HEK293 (cell line): Measurements from ENCODE around the gene GPR146.
"Not testable (repeated sequence)": the region's sequence is repeated elsewhere in the genome, so short reads cannot be mapped to it uniquely, and the experiment has no call there.

ENCODE experiments used
- CTCF ChIA-PET: fragments of 350-600 bp; formaldehyde crosslinking; extraction: SDS; loops from one replicate; lab custom pipeline; 2021; ENCODE audit warnings: antibody characterized with exemption; lab: Yijun Ruan, JAX
- POLR2A ChIA-PET: fragments of 300-600 bp; formaldehyde crosslinking; extraction: SDS; loops from one replicate; lab custom pipeline; 2020; ENCODE audit warnings: antibody characterized with exemption, inconsistent platforms; lab: Yijun Ruan, JAX
- H3K27ac ChIP-seq: fragments of 200-500 bp; sonication (Bioruptor generic); 2 replicates; pipeline ENCODE4 v1.5.1; 2014; ENCODE audit warnings: low read depth, low read length, control low read depth, inconsistent platforms; ENCODE audit errors: extremely low read depth
- H3K36me3 ChIP-seq, 2 experiments: fragments of 200-500 bp in 1 of 2; sonication (Bioruptor generic) in 1 of 2; 1 replicate in 1 of 2; 2 replicates in 1 of 2; pipeline ENCODE4 v1.5.1; 2014 to 2017; ENCODE audit warnings: inconsistent platforms in 2 of 2, low read length in 2 of 2; ENCODE audit not compliant: control insufficient read depth in 2 of 2, insufficient read depth in 1 of 2
- H3K4me1 ChIP-seq: fragments of 200-500 bp; sonication (Bioruptor generic); 2 replicates; pipeline ENCODE4 v1.5.1; 2014; ENCODE audit warnings: mild to moderate bottlenecking, low read length, inconsistent platforms; ENCODE audit not compliant: control insufficient read depth, insufficient read depth
- H3K4me3 ChIP-seq: 2 replicates; pipeline ENCODE4 v1.5.1; 2011; ENCODE audit warnings: low read depth, mild to moderate bottlenecking, control low read depth, low read length, moderate library complexity
- H3K9me3 ChIP-seq: fragments of 200-500 bp; sonication (Bioruptor generic); 2 replicates; pipeline ENCODE4 v1.5.1; 2014; ENCODE audit warnings: low read depth, low read length, inconsistent platforms; ENCODE audit not compliant: control insufficient read depth, insufficient read depth
- EGR2 ChIP-seq: fragments of 450-650 bp; formaldehyde crosslinking; IDR thresholded peaks from 2 replicates; pipeline ENCODE4 v1.5.1; 2016; ENCODE audit warnings: low read depth, missing biosample characterization, missing genetic modification characterization
- KLF9 ChIP-seq: fragments of 450-650 bp; formaldehyde crosslinking; IDR thresholded peaks from 2 replicates; pipeline ENCODE4 v1.5.1; 2016; ENCODE audit warnings: missing biosample characterization, missing genetic modification characterization, low read depth
- SCRT1 ChIP-seq: fragments of 450-650 bp; formaldehyde crosslinking; IDR thresholded peaks from 2 replicates; pipeline ENCODE4 v1.5.1; 2016; ENCODE audit warnings: missing biosample characterization, missing genetic modification characterization, borderline replicate concordance
- SP2 ChIP-seq: fragments of 450-650 bp; formaldehyde crosslinking; IDR thresholded peaks from 2 replicates; pipeline ENCODE4 v1.5.1; 2016; ENCODE audit warnings: missing biosample characterization, missing genetic modification characterization
- ZBTB17 ChIP-seq: fragments of 450-650 bp; formaldehyde crosslinking; IDR thresholded peaks from 2 replicates; pipeline ENCODE4 v1.5.1; 2016; ENCODE audit warnings: missing biosample characterization, missing genetic modification characterization
- ZBTB20 ChIP-seq: fragments of 450-650 bp; formaldehyde crosslinking; IDR thresholded peaks from 2 replicates; pipeline ENCODE4 v1.5.1; 2016; ENCODE audit warnings: missing biosample characterization, missing genetic modification characterization
- ZFHX2 ChIP-seq: fragments of 450-650 bp; formaldehyde crosslinking; conservative IDR thresholded peaks from 2 replicates; pipeline ENCODE4 v1.5.1; 2016; ENCODE audit warnings: missing biosample characterization, missing genetic modification characterization
- ZFP3 ChIP-seq: fragments of 450-650 bp; formaldehyde crosslinking; IDR thresholded peaks from 2 replicates; pipeline ENCODE4 v1.5.1; 2016; ENCODE audit warnings: low read depth, missing biosample characterization, missing genetic modification characterization
- ZFP37 ChIP-seq: fragments of 450-650 bp; formaldehyde crosslinking; IDR thresholded peaks from 2 replicates; pipeline ENCODE4 v1.5.1; 2016; ENCODE audit warnings: missing biosample characterization, missing genetic modification characterization
- ZNF266 ChIP-seq: fragments of 450-650 bp; formaldehyde crosslinking; IDR thresholded peaks from 2 replicates; pipeline ENCODE4 v1.5.1; 2016; ENCODE audit warnings: missing biosample characterization, missing genetic modification characterization, low read depth
- ZNF366 ChIP-seq: fragments of 450-650 bp; formaldehyde crosslinking; conservative IDR thresholded peaks from 2 replicates; pipeline ENCODE4 v1.5.1; 2016; ENCODE audit warnings: missing biosample characterization, missing genetic modification characterization
- ZNF654 ChIP-seq: fragments of 450-650 bp; formaldehyde crosslinking; IDR thresholded peaks from 2 replicates; pipeline ENCODE4 v1.5.1; 2016; ENCODE audit warnings: low read depth, missing biosample characterization, missing genetic modification characterization
- ZNF843 ChIP-seq: fragments of 450-650 bp; formaldehyde crosslinking; IDR thresholded peaks from 2 replicates; pipeline ENCODE4 v1.5.1; 2016; ENCODE audit warnings: missing biosample characterization, missing genetic modification characterization
- ZXDB ChIP-seq: fragments of 450-650 bp; formaldehyde crosslinking; IDR thresholded peaks from 2 replicates; pipeline ENCODE4 v1.5.1; 2016; ENCODE audit warnings: missing biosample characterization, missing genetic modification characterization
- TF ChIP-seq, protein P1 (sequence below): fragments of 450-650 bp; formaldehyde crosslinking; IDR thresholded peaks from 2 replicates; pipeline ENCODE4 v1.5.1; 2016; ENCODE audit warnings: missing biosample characterization, missing genetic modification characterization
- TF ChIP-seq, protein P2 (sequence below): fragments of 450-650 bp; formaldehyde crosslinking; IDR thresholded peaks from 2 replicates; pipeline ENCODE4 v1.5.1; 2016; ENCODE audit warnings: missing biosample characterization, missing genetic modification characterization
- TF ChIP-seq, protein P3 (sequence below): fragments of 450-650 bp; formaldehyde crosslinking; IDR thresholded peaks from 2 replicates; pipeline ENCODE4 v1.5.1; 2016; ENCODE audit warnings: missing biosample characterization, missing genetic modification characterization
- TF ChIP-seq, protein P4 (sequence below): fragments of 450-650 bp; formaldehyde crosslinking; IDR thresholded peaks from 2 replicates; pipeline ENCODE4 v1.5.1; 2016; ENCODE audit warnings: missing biosample characterization, missing genetic modification characterization

GPR146 gene

DNA sequence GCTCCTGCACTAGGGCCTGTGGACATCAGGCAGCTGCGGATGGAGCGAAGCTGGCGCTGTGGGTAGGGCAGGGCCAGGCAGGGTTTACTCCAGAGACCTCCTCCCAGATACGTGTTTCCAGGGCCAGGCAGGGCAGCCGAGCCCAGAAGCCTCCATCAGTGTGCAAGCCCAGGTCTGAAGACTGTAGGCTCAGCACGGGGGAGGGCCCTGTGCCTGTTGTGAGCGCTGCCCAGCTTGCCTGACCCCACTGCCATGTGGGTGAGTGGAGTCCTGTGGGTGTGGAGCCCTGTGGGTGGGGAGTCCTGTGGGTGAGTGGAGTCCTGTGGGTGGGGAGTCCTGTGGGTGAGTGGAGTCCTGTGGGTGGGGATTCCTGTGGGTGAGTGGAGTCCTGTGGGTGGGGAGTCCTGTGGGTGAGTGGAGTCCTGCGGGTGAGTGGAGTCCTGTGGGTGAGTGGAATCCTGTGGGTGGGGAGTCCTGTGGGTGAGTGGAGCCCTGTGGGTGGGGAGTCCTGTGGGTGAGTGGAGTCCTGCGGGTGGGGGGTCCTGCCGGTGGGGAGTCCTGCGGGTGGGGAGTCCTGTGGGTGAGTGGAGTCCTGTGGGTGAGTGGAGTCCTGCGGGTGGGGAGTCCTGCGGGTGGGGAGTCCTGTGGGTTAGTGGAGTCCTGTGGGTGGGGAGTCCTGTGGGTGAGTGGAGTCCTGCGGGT, 43.1 kb upstream of the GPR146 start:
- H3K4me3 ChIP-seq, H3K27ac ChIP-seq, H3K9me3 ChIP-seq, POLR2A ChIA-PET, H3K4me1 ChIP-seq, CTCF ChIA-PET: not testable (repeated sequence)
- H3K36me3 ChIP-seq, result peaks cover 0 to 11% of the 10 kb centered on the region in 2 experiments; a peak in 1 of 3 replicates
- TF ChIP-seq ZFHX2 (tag by site-specific recombination) (peak; percentile 59; the same call in 1 of the 2 replicates), ZBTB17 (tag by site-specific recombination) (peak; percentile 91), EGR2 (tag by site-specific recombination) (peak; percentile 45), ZBTB20 (tag by site-specific recombination) (0 out of 2 replicates have a peak, but pooled peaks have one; percentile 1)

DNA sequence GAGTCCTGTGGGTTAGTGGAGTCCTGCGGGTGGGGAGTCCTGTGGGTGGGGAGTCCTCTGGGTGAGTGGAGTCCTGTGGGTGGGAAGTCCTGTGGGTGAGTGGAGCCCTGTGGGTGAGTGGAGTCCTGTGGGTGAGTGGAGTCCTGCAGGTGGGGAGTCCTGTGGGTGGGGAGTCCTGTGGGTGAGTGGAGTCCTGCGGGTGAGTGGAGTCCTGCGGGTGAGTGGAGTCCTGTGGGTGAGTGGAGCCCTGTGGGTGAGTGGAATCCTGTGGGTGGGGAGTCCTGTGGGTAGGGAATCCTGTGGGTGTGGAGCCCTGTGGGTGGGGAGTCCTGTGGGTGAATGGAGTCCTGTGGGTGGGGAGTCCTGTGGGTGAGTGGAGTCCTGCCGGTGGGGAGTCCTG, 42.3 kb upstream of the GPR146 start:
- H3K27ac ChIP-seq, CTCF ChIA-PET: not testable (repeated sequence)

DNA sequence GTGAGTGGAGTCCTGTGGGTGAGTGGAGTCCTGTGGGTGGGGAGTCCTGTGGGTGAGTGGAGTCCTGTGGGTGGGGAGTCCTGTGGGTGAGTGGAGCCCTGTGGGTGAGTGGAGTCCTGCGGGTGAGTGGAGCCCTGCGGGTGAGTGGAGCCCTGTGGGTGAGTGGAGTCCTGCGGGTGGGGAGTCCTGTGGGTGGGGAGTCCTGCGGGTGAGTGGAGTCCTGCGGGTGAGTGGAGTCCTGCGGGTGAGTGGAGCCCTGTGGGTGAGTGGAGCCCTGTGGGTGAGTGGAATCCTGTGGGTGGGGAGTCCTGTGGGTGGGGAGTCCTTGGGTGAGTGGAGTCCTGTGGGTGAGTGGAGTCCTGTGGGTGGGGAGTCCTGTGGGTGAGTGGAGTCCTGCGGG, 41.9 kb upstream of the GPR146 start:
- H3K27ac ChIP-seq, H3K4me3 ChIP-seq, H3K36me3 ChIP-seq, H3K4me1 ChIP-seq, POLR2A ChIA-PET, H3K9me3 ChIP-seq, CTCF ChIA-PET: not testable (repeated sequence)

More for the DNA sequence above, 42.3 kb upstream of the GPR146 start:
- POLR2A ChIA-PET, H3K9me3 ChIP-seq, H3K4me1 ChIP-seq, H3K36me3 ChIP-seq, H3K4me3 ChIP-seq: not testable (repeated sequence)

DNA sequence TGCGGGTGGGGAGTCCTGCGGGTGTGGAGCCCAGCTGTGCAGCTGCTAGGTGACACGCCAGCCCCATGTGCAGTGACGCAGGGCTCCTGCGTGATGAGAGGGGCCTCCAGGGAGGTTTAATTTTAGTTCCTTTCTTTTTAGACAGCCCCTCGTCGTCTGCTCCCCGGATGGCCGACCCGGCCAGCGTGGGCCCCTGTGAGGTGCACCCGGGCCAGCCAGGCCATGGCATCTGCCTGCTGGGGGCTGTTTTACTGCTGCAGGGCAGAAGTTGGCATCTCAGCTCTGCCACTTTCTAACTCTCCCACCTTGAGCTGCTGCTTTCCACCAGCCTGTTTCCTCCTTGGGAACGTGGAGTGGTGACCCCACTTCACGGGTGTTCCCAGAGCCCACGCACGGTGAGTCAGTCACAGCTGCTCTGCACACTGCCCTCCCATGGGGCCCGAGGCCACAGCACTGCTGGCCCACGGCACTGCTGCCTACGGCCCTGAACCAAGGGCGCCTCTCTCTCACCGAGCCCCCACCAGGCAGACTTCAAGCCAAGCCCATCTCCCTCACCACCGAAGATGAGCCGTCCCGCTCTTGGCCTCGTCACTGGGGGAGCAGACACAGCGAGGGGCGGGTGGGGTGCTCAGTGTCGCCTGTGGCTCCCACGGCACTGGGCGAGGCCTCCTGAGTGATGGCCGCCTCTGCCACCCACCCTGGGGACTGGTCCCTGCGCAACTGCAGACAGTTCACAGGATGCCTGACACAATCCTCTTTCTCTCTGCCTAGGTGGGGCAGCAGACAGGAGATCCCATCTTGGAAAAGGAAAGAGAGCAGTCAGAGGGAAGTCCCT, 40.1 kb upstream of the GPR146 start:
- CTCF ChIA-PET, result interaction anchor here (1.6 to 1.9 kb wide), 2 partner anchors 11 to 61 kb away, joined by 9 to 11 read pairs; no protein-coding TSS in a partner anchor
- H3K27ac ChIP-seq, result no peak overlapping the region

DNA sequence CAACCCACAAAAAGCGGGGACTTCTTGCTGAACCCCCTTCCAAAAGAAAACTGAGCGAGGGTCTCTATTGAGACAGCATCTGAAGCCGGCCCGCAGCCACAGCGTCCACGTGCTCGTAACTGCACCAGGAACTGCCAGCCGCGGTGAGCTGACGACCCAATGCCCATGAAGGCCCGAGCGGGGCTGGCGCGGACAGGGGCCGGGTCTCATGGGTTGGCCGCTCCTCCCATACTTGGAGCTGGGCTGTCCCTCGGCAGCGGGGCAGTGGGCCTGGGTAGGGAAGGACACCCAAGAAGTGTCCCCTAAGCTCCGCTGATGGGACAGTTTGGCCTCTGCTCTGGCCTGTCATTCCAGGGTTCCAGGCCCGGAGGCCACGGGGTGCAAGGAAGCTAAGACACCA, 39.0 kb upstream of the GPR146 start:
- CTCF ChIA-PET, result interaction anchor here (0.6 to 1.9 kb wide), 4 partner anchors 12 to 171 kb away, joined by 3 to 11 read pairs (median 6); no protein-coding TSS in a partner anchor
- Histone ChIP-seq H3K4me1 (no peaks in the 10 kb centered on the region), H3K36me3 (peaks cover 0 to 12% of the 10 kb centered on the region in 2 experiments; a peak in 1 of 3 replicates)
- TF ChIP-seq ZNF654 (tag by site-specific recombination), result no peak
- TF ChIP-seq, protein P1, sequence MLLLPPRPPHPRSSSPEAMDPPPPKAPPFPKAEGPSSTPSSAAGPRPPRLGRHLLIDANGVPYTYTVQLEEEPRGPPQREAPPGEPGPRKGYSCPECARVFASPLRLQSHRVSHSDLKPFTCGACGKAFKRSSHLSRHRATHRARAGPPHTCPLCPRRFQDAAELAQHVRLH (tag by site-specific recombination), result no peak
- no peak for TF ChIP-seq ZFP37
- TF ChIP-seq KLF9 (tag by site-specific recombination), result no peak
- no peak for TF ChIP-seq SCRT1
- TF ChIP-seq ZFP3 (tag by site-specific recombination), result no peak
- TF ChIP-seq, protein P2, sequence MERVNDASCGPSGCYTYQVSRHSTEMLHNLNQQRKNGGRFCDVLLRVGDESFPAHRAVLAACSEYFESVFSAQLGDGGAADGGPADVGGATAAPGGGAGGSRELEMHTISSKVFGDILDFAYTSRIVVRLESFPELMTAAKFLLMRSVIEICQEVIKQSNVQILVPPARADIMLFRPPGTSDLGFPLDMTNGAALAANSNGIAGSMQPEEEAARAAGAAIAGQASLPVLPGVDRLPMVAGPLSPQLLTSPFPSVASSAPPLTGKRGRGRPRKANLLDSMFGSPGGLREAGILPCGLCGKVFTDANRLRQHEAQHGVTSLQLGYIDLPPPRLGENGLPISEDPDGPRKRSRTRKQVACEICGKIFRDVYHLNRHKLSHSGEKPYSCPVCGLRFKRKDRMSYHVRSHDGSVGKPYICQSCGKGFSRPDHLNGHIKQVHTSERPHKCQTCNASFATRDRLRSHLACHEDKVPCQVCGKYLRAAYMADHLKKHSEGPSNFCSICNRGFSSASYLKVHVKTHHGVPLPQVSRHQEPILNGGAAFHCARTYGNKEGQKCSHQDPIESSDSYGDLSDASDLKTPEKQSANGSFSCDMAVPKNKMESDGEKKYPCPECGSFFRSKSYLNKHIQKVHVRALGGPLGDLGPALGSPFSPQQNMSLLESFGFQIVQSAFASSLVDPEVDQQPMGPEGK, result no peak
- no peak for TF ChIP-seq ZNF266 (tag by site-specific recombination)
- TF ChIP-seq SP2 (tag by site-specific recombination), result no peak
- TF ChIP-seq, protein P3, sequence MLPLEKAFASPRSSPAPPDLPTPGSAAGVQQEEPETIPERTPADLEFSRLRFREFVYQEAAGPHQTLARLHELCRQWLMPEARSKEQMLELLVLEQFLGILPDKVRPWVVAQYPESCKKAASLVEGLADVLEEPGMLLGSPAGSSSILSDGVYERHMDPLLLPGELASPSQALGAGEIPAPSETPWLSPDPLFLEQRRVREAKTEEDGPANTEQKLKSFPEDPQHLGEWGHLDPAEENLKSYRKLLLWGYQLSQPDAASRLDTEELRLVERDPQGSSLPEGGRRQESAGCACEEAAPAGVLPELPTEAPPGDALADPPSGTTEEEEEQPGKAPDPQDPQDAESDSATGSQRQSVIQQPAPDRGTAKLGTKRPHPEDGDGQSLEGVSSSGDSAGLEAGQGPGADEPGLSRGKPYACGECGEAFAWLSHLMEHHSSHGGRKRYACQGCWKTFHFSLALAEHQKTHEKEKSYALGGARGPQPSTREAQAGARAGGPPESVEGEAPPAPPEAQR (tag by site-specific recombination), result no peak
- TF ChIP-seq, protein P4, sequence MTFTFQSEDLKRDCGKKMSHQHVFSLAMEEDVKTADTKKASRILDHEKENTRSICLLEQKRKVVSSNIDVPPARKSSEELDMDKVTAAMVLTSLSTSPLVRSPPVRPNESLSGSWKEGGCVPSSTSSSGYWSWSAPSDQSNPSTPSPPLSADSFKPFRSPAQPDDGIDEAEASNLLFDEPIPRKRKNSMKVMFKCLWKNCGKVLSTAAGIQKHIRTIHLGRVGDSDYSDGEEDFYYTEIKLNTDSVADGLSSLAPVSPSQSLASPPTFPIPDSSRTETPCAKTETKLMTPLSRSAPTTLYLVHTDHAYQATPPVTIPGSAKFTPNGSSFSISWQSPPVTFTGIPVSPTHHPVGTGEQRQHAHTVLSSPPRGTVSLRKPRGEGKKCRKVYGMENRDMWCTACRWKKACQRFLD (tag by site-specific recombination), result no peak
- no peak for TF ChIP-seq ZNF366 (tag by site-specific recombination)
- TF ChIP-seq ZNF843, result no peak

More for the DNA sequence above, 40.1 kb upstream of the GPR146 start:
- Histone ChIP-seq H3K9me3 (no peaks in the 10 kb centered on the region), H3K4me3 (no peak overlapping the region), H3K36me3 (peaks cover 0 to 11% of the 10 kb centered on the region in 2 experiments; a peak in 1 of 3 replicates), H3K4me1 (no peaks in the 10 kb centered on the region)
- no peak for TF ChIP-seq ZXDB (tag by site-specific recombination)
- TF ChIP-seq ZFHX2 (tag by site-specific recombination), result peak; percentile 51
- POLR2A ChIA-PET, result no interaction called here

More for the DNA sequence above, 39.0 kb upstream of the GPR146 start:
- POLR2A ChIA-PET, result no interaction called here
- Histone ChIP-seq H3K9me3 (no peaks in the 10 kb centered on the region), H3K4me3 (no peak overlapping the region), H3K27ac (no peak overlapping the region)
